ENCODE data around the gene KLK6.
"Not testable (repeated sequence)": the region's sequence is repeated elsewhere in the genome, so short reads cannot be mapped to it uniquely, and the experiment has no call there.

Gene KLK6

DNA sequence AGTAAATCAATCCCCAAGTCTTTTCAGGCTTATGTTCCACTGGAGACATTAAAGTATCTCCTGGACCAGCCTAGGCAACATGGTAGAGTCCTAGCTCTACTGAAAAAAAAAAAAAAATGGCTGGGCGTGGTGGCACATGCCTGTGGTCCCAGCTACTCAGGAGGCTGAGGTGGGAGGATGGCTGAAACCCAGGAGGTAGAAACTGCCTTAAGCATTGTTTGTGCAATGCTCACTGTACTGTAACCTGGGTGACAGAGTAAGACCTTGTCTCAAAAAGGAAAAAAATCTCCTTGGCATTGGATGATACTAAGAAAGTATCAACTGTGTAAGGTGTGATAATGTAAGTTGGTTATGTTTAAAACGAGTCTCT, 23.3 kb upstream of the KLK6 start:
- no peak for DNase-seq (ENCODE audit: low spot score)

DNA sequence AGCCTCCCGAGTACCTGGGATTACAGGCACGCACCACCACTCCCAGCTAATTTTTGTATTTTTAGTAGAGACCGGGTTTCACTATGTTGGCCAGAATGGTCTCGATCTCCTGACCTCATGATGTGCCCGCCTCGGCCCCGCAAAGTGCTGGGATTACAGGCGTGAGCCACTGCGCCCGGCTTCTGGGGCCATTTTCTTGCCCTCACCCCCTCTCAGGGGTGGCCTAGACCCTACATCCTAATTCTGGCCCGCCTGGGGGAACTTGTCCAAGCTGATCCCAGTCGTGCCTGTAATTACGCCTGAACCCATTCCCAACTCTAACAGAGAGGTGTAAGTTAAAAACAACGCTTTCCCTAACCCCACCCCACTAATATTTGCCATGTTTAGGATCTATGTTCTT, 15.0 kb upstream of the KLK6 start:
- not testable (repeated sequence) for DNase-seq (ENCODE audit: low spot score)

DNA sequence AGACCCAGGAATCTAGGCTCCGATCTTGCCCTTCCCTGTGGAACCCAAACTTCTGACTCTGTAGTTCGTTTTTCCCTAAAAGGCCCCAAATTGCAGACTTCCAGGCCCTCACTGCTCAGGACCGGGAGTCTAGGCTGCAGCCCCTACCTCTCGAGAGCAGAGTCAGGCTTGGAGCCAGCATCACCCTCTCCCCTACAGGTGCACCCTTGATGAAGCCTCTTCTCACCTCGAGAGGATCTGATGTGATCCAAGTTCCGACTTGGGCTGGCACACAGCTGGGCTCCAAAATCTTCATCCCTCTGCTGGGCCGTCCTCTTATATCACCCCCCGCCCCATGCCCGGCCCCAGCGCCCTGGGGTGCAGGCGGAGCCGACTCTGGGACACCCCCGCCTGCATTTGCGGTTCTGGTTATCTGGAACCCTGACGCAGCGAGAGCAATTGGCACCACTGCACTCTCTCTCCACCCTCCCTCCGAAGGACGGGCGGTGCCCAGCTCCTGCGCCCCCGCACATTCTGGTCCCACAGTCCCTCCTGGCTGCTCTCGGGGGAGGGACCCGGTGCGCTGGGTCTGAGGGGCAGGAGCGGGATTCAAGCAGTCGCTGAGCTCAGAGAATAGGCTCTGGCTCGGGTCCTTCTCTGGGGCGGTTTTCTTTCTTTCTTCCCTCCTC, 14.4 kb upstream of the KLK6 start, which contains the start of gene KLK7:
KLK7 (minus strand) TSS at position 293 of the 668 bp plus-strand sequence. CDS start 1,518 bp downstream, outside the sequence.
- no peak for DNase-seq (ENCODE audit: low spot score)

DNA sequence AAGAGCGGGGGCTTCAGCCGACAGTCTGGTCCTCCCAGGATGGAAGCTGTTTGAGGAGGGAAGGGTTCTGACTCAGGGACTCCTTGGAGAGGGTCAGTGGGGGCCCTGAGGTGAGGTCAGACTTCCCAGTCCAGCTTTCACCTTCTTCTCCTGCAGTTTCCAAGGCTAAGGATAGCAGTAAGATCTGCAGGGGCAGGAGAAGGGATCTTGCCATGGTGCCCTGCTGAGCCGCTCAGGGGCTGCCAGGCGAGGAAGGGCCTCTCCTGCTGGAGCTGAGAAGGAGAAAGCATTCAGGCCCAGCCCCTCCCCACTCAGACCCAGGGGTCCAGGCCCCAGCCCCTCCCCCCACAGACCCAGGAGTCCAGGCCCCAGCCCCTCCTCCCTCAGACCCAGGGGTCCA, 12.8 kb upstream of the KLK6 start:
- DNase-seq (ENCODE audit: low spot score) = no peak

DNA sequence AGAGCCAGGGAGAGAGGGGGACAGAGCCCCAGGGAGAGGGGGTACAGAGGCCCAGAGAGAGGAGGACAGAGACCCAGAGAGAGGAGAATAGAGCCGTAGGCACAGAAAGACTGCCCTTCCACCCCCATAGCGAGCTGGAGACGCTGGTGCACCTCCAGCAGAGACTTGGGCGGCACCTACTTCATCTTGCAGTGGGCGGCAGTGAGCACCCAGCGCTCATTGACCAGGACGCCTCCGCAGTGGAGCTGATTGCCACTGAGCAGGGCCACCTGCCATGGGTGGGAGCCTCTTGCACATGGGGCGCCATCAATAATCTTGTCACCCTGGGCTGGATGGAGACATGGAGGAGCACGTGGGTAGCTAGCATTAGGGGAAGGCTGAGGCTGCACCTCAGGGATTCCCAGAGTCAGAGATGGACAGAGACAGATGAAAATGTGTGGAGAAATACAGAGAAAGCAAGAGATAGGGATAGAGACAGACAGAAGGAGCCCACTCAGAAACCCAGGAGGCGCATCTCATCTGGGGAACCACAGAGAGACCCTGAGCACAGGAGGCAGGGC, 12.3 kb upstream of the KLK6 start:
- DNase-seq (ENCODE audit: low spot score) = no peak

DNA sequence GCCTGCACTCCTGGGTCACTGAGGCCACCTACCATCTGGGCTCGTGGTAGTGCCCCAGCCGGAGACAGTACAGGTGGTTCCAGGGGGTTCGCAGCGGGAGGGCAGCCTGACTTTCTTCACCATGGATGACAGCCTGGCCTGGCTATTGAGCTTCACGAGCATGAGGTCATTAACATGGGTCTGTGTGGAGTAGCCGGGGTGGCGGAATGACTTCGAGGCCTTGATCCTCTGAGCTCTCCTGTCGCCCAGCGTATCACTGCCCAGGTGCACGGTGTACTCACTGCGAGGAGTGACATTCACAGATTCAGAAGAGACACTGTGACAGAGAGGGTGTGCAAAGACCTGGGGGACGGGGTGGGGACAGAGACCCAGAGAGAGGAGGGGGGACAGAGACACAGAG, 10.8 kb upstream of the KLK6 start:
- DNase-seq (ENCODE audit: low spot score) = no peak

DNA sequence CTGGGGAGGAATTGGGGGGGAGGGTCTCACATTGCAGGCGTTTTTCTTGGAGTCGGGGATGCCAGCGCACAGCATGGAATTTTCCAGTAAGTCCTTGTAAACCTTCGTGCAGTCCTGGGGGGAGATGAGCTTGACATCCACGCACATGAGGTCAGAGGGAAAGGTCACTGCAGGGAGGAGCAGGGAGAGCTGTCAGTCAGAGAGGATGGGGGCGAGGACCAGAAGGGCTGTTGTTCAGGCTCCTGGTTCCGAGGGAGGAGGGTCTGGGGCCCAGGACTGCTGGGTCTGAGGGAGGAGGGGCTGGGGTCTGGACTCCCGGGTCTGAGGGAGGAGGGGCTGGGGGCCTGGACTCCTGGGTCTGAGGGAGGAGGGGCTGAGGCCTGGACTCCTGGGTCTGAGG, 10.4 kb upstream of the KLK6 start:
- no peak for DNase-seq (ENCODE audit: low spot score)

DNA sequence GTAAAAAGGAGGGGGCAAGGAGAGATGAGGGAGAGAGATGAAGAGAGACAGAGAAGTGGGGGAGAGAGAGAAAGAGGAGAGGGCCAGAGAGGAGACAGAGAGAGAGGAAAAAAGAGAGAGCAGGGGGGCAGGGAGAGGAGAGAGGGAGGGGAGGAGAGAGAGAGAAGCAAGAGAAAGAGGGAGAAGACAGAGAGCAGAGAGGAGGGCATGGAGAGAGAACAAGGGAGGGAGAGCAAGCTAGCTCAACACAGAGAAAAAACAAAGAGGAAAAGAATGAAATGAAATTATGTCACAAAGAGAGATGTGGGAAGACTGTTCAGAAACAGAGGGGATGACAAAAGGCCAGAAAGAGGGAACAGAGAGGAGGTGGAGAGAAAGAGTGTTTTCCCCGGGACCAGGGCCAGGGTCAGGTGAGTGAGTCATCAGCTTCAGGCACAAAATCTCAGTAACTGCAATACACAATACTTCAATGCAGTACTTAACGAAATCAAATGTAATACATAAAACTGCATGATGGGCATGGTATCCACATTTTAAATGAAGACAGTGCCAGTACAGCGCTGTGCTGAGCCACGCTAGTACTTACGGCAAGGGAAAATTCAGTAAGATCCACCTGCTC, 9.5 kb upstream of the KLK6 start:
- DNase-seq (ENCODE audit: low spot score) = no peak

DNA sequence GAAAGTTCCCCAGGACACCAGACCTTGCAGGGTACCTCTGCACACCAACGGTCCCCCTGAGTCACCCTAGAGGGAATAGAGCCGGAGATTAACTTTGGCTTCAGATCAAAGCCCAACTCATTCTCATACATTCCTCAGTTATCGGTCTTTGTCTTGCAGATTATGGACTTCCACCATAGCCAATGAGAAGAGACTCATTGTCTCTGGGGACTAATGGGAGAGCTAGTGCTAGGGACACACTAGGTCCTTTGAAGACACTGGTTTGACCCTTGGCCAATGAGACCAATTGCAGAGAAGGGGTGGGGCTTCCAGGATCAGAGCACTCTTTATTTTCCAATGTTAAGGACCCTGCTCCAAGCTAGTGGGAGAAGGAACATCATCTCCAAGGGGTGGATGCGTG, 8.2 kb upstream of the KLK6 start:
- no peak for DNase-seq (ENCODE audit: low spot score)

DNA sequence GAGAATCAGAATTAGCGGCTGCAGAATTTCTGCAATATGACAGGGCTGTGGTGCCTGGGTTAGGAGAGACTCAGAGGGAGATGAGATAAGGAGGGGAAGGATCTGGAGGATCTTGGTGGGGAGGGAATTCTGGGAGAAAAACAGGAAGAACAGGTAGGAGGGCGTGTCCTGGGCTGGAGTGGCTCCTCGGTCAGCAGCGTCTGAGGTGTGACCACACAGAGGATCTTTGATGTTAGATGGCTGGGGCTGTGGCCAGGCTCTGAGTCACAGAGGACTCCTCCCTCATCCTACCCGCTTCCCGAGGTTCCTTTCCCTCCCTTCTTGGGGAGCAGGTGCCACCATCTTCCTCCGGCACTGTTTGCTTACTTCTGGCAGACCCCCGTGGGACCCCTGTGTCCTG, 6.4 kb upstream of the KLK6 start:
- DNase-seq (ENCODE audit: low spot score) = no peak

DNA sequence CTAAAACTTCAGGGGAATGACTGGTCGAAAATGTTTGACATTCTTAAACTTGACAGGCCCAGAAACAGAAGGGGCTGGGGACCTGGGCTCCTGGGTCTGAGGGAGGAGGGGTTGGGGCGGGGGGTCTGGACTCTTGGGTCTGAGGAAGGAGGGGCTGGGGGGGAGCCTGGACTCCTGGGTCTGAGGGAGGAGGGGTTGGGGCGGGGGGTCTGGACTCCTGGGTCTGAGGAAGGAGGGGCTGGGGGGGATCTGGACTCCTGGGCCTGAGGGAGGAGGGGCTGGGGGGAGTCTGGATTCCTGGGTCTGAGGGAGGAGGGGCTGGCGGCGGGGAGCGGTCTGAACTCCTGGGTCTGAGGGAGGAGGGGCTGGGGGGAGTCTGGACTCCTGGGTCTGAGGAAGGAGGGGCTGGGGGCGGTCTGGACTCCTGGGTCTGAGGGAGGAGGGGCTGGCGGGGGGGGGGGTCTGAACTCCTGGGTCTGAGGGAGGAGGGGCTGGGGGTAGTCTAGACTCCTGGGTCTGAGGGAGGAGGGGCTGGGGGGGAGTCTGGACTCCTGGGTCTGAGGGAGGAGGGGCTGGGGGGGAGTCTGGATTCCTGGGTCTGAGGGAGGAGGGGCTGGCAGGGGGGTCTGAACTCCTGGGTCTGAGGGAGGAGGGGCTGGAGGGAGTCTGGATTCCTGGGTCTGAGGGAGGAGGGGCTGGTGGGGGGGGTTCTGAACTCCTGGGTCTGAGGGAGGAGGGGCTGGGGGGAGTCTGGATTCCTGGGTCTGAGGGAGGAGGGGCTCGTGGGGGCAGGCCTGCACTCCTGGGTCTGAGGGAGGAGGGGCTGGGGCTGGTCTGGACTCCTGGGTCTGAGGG, 5.5 kb upstream of the KLK6 start:
- DNase-seq (ENCODE audit: low spot score) = no peak

DNA sequence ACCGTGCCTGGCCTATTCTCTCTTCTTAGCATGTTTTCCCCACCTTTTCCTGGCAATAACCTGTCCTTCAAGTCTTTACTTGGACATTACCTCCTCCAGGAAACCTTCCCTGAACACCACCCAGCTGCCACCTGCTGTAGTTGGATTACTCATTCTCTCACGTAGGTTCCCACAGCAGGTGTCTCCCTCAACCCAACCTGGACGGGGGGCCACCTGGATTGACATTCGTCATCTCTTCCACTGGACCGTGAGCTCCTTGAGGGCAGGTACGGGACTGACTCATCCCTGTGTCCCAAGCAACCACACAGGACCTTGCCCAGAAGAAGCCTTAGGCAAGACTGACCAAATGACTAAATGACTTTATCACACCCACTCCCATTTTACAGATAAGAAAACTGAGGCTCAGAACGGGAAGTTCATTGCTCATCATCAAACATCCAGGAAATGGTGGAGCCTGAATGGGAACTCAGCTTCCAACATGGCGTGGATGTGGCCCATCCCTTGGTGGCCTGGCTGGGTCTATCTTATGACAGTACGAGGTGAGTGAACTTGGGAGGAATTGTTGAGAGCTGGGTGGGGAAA, 3.5 kb upstream of the KLK6 start:
- no peak for DNase-seq (ENCODE audit: low spot score)

DNA sequence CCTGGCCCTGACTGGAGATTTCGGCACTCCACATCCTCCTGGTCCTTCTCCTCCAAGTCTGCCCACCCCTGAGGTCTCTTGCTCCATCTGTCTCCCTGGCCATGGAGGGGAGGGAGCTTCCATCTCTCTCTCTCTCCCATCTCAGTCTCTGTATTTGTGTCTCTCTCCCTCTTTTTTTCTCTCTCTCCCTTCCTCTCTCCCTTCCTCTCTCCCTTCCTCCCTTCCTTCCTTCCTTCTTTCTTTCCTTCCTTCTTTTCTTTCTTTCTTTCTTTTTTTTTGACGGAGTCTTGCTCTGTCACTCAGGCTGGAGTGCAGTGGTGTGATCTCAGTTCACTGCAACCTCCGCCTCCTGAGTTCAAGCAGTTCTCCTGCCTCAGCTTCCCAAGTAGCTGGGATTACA, 419 bp upstream of the KLK6 start:
- not testable (repeated sequence) for DNase-seq (ENCODE audit: low spot score)

DNA sequence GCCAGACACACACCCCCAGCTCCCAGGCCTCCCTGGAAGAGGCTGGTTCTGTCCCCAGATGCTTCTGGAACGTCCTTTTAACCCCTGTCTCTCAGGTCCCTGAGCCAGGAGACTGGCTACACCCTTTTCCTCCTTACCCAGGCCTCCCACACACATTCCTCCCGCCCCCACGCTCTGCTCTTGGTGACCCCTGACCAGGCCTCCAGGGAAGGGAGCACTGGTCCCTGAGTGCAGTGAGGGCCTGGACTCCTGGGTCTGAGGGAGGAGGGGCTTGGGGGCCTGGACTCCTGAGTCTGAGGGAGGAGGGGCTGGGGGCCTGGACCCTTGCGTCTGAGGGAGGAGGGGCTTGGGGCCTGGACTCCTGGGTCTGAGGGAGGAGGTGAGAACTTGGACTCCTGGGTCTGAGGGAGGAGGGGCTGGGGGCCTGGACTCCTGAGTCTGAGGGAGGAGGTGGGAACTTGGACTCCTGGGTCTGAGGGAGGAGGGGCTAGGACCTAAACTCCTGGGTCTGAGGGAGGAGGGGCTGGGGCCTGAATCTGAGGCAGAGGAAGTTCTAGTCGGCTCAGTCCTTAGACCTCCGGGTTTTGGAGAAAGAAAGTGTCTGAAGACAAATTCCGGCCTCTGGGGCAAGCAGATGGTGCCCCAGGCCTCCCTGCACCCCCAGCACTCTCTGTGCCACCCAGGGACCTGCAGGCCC, 527 bp downstream of the KLK6 start:
- DNase-seq (ENCODE audit: low spot score) = no peak

DNA sequence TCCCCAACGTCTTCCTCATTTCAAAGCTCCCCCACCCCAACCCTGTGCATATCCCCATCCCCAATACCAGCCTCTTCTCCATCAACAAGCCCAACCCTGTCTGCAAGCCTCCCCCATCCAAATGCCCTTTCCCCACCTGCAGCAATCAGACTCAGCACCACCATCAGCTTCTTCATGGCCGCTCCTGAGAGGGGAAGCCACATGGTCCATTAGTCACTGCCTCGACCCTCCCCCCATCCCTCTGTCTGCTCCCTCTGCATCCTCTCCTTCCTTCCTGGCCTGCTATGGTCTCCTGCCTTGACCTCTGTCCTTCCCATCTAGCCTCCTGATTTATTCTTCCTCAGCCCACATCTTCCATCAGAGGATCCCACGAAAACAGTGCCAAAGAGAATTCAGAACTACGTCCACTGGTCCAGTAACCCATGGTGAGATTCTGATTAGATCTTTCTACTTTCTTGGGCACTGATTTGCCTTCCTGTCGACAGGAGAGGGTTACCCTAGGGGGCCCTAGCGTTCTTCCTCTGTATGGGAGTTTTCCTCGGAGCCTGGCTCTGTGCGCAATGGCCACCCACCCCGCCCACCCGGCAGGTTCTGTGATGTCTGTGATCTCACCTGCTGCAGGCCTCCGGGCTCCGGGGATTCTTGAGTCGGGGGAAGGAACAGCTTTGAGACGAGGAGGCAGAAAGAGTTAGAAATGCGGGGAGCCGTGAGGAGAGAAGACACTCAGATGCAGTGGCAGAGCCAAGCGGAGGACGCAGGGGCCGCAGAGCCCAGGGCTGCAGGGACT, 1.3 kb downstream of the KLK6 start:
- DNase-seq (ENCODE audit: low spot score) = no peak

DNA sequence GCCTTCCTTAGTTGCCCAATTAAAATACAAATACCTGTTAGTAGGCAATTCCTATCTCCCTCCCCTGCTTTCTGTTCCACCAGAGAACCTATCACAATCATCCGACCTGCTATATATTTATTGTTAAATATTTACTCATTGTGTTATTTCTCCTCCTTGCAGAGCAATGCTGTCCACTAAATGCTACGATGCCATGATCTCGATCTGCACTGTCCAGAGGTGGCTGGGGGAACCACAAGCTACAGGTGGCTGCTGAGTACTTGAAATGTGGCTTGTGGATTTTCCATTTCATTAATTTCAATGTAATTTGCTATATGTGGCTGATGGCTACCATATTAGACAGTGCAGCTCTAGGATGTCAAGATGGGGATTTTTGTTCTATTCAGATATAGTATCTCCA, 5.1 kb downstream of the KLK6 start:
- no peak for DNase-seq (ENCODE audit: low spot score)

DNA sequence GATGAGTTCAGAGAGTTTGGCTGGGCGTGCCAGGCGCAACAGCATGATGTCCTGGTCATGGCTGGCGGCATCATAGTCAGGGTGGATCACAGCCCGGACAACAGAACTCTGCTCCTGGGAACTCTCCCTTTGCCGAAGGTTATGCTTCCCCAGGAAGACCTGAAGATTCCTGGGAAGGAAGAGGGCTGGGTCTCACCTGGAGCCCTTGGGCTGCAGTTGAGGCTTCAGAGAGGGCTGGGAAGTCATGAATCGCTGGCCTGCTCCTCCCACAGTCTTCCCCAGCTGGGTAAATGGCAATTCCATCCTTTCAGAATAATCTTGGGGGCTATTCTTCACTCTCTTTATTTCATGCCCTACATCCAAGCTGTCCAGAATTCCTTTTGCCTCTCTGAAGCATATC, 6.0 kb downstream of the KLK6 start:
- no peak for DNase-seq (ENCODE audit: low spot score)

DNA sequence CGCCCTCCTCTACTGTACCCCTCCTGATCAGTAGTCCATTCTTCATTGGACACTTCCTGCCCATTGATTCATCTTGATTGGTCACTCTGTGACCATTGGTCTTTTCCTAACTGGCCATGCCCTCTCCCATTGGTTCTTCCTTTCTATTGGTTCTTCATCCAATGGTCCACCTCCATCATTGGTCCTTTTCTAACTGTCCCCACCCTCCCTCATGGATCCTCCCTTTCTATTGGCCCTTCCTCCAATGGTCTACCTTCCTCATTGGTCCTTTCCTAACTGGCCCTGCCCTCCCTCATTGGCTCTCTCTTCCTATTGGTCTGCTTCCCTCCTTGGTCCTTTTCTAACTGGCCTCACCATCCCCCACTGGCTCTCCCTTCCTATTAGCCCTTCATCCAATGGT, 7.1 kb downstream of the KLK6 start:
- no peak for DNase-seq (ENCODE audit: low spot score)

DNA sequence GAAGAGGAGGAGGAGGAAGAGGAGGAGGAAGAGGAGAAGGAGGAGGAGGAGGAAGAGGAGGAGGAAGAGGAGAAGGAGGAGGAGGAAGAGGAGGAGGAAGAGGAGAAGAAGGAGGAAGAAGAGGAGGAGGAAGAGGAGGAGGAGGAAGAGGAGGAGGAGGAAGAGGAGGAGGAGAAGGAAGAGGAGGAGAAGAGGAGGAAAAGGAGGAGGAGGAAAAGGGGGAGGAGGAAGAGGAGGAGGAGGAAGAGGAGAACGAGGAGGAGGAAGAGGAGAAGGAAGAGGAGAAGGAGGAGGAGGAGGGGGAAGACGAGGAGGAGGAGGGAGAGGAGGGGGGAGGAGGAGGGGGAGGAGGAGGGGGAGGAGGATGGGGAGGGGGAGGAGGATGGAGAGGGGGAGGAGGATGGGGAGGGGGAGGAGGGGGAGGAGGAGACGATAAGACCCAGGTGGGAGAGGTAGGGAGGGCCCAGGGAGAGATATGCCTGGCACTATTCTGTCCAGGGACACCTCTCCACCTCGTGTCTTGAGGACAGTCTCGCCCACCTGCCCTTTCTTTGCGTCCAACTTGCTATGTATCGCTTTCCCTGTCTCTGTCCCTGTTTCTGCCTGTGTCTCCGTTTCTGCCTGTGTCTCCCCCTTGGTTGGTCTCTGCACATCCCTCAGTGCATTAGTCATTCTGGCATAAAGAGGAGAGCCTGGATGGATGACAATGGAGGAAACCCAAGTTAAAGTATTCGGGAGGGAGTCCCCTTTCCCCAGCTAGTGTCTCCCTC, 9.5 kb downstream of the KLK6 start:
- DNase-seq (ENCODE audit: low spot score) = no peak

DNA sequence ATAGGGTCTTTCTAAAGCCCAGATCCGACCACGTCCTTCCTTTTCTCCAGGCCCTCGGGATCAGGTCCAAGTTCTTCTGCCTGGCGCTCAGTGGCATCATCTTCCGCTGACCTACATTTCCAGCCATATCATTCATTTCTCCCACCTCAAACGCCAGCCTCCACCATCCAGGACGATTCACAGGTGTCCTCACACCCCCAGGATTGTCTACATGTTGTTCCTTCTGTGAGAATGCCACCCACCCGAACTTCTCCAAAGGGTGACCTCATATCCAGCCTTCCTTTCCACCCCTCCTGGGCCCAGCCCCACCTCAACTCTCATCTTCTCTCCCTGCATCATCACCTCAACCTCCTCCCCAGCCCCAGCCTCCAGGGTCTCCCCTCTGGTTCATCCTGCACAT, 11.8 kb downstream of the KLK6 start:
- no peak for DNase-seq (ENCODE audit: low spot score)

Data from hepatic stellate cell (primary cell).